ENCODE results near the gene ZNF552. TPM values are rescaled to one million over a fixed set of nuclear protein-coding genes. Genes with fewer than 3 reads are reported as not detected.

Gene ZNF552
- total and polyA plus RNA-seq, 2 of the 13 experiments (the other 11 are each of a cell fraction or from before 2014, with no cell fraction given), result 8.1 to 16.6 TPM

GRCh38 chr19:57825511-57825910 lies 10.8 kb upstream of the ZNF552 start (continued):
- no peak for TF ChIP-seq ZNF280D (CRISPR knock-in tag; IDR thresholded peaks at IDR 0.05)
- TF ChIP-seq ZSCAN9 (CRISPR knock-in tag; IDR thresholded peaks at IDR 0.05; ENCODE audit: borderline replicate concordance), result no peak
- TF ChIP-seq SMAD1 (CRISPR knock-in tag; IDR thresholded peaks at IDR 0.05; ENCODE audit: borderline replicate concordance, low read depth), result no peak
- TF ChIP-seq, protein P1, sequence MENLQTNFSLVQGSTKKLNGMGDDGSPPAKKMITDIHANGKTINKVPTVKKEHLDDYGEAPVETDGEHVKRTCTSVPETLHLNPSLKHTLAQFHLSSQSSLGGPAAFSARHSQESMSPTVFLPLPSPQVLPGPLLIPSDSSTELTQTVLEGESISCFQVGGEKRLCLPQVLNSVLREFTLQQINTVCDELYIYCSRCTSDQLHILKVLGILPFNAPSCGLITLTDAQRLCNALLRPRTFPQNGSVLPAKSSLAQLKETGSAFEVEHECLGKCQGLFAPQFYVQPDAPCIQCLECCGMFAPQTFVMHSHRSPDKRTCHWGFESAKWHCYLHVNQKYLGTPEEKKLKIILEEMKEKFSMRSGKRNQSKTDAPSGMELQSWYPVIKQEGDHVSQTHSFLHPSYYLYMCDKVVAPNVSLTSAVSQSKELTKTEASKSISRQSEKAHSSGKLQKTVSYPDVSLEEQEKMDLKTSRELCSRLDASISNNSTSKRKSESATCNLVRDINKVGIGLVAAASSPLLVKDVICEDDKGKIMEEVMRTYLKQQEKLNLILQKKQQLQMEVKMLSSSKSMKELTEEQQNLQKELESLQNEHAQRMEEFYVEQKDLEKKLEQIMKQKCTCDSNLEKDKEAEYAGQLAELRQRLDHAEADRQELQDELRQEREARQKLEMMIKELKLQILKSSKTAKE (CRISPR knock-in tag; IDR thresholded peaks at IDR 0.05; ENCODE audit: borderline replicate concordance), result no peak
- no peak for TF ChIP-seq ZNF772 (CRISPR knock-in tag; IDR thresholded peaks at IDR 0.05)
- TF ChIP-seq RELA (CRISPR knock-in tag; IDR thresholded peaks at IDR 0.05), result no peak
- TF ChIP-seq ZNF674 (CRISPR knock-in tag; IDR thresholded peaks at IDR 0.05; ENCODE audit: low read depth), result no peak
- TF ChIP-seq, protein P2, sequence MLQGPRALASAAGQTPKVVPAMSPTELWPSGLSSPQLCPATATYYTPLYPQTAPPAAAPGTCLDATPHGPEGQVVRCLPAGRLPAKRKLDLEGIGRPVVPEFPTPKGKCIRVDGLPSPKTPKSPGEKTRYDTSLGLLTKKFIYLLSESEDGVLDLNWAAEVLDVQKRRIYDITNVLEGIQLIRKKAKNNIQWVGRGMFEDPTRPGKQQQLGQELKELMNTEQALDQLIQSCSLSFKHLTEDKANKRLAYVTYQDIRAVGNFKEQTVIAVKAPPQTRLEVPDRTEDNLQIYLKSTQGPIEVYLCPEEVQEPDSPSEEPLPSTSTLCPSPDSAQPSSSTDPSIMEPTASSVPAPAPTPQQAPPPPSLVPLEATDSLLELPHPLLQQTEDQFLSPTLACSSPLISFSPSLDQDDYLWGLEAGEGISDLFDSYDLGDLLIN (CRISPR knock-in tag; IDR thresholded peaks at IDR 0.05; ENCODE audit: borderline replicate concordance), result no peak
- TF ChIP-seq MZF1 (CRISPR knock-in tag; IDR thresholded peaks at IDR 0.05; ENCODE audit: borderline replicate concordance), result no peak
- no peak for TF ChIP-seq ZIK1 (CRISPR knock-in tag; IDR thresholded peaks at IDR 0.05; ENCODE audit: borderline replicate concordance, low read depth)
- TF ChIP-seq, protein P3, sequence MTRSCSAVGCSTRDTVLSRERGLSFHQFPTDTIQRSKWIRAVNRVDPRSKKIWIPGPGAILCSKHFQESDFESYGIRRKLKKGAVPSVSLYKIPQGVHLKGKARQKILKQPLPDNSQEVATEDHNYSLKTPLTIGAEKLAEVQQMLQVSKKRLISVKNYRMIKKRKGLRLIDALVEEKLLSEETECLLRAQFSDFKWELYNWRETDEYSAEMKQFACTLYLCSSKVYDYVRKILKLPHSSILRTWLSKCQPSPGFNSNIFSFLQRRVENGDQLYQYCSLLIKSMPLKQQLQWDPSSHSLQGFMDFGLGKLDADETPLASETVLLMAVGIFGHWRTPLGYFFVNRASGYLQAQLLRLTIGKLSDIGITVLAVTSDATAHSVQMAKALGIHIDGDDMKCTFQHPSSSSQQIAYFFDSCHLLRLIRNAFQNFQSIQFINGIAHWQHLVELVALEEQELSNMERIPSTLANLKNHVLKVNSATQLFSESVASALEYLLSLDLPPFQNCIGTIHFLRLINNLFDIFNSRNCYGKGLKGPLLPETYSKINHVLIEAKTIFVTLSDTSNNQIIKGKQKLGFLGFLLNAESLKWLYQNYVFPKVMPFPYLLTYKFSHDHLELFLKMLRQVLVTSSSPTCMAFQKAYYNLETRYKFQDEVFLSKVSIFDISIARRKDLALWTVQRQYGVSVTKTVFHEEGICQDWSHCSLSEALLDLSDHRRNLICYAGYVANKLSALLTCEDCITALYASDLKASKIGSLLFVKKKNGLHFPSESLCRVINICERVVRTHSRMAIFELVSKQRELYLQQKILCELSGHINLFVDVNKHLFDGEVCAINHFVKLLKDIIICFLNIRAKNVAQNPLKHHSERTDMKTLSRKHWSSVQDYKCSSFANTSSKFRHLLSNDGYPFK (CRISPR knock-in tag; IDR thresholded peaks at IDR 0.05; ENCODE audit: borderline replicate concordance), result no peak
